ENCODE data around the gene DGLUCY. TPM values are rescaled to one million over a fixed set of nuclear protein-coding genes. Genes with fewer than 3 reads are reported as not detected.
"Not testable (repeated sequence)": the region's sequence is repeated elsewhere in the genome, so short reads cannot be mapped to it uniquely, and the experiment has no call there.

The DGLUCY gene
- polyA plus RNA-seq, 4 donors: 27.8 to 82.5 (median 74.9) TPM

DNA sequence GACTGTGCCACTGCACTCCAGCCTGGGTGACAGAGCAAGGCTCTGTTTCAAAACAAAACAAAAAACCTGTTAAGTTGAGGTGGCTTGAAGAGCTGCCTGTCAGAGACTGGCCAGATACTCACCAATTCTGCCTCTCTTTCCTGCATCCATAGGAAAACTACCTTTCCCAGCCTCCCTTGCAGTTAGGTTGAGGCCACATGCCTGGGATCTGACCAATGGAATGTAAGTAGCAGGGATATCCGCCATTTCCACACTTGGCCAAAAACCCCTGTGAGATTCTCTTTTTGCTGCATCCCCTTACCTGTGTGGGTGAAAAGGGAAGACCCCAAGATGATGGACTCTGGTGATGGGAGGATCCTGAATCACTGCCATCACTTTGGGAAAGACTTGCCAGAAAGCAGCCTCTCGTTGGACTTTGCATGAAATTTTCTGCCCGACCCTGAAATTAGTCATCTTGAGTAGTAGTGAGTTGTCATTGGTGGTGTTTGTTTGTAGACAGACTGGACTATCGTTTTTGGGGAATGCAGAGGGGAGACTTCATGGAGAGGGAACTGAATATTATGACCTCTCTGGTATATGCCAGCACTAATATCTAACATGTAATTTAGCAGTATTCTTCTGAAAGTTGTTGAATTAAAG is 116.6 kb downstream of the DGLUCY start:
- DNase-seq (ENCODE audit: low read depth in 4 of 4, low spot score in 3 of 4): no peak

DNA sequence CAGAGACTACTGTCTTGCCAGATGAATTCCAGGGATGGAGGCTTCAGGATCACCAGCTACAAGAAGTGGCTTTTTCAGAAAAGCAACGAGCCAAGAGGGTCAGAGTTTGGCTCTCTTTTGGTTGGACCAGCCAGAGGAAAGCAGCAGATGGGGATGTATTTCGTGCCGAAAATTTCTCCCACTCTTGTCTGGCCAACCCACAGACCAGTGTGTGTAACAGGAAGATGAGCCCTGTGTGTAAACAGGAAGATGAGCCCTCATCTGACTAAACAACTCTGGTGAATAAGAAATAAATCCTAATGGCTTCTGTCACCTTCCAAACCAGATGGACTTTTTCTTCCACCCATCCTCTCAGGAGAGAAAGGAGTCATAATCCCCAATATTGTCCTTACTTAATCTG is 117.6 kb downstream of the DGLUCY start:
- DNase-seq (ENCODE audit: low read depth in 4 of 4, low spot score in 3 of 4): no peak

DNA sequence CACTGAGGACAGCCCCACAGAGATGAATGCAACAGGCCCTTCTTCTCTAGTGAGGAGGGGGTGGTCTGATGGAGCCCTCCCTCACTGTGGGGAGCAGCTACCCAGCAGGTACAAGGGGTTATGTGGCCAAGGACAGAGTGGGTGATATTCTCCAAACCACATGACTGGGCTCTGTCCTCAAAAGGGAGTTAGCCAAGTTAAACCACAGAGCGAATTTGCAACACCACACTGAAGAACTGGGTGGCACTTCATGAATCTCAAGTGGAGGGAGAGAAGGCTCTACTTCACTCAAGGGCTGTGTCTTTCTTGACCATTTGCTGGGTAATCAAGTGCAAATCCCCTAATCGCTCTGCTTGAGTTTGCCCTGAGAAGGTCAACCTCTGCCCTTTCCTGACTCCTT is 118.2 kb downstream of the DGLUCY start:
- DNase-seq (ENCODE audit: low read depth in 4 of 4, low spot score in 3 of 4): no peak

DNA sequence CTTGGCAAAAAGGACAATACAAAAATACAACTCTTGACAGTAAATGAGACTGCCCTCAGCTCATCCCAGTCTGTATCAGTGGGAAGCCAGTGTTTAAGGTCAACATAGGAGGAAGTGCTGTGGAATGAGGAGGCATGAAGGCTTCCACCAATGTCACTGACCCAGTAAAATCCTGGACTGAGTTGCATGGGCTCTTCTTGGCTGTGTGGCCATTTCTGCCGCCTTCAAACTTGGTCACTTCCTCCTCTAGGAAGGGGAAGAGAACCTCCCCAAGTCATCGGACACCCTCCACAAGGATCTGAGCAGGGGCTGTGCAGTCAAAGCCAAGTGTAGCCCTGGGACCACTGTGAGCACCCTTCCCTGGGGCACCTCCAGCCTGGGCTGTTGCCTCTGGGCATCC is 118.7 kb downstream of the DGLUCY start:
- DNase-seq (ENCODE audit: low read depth in 4 of 4, low spot score in 3 of 4): no peak

DNA sequence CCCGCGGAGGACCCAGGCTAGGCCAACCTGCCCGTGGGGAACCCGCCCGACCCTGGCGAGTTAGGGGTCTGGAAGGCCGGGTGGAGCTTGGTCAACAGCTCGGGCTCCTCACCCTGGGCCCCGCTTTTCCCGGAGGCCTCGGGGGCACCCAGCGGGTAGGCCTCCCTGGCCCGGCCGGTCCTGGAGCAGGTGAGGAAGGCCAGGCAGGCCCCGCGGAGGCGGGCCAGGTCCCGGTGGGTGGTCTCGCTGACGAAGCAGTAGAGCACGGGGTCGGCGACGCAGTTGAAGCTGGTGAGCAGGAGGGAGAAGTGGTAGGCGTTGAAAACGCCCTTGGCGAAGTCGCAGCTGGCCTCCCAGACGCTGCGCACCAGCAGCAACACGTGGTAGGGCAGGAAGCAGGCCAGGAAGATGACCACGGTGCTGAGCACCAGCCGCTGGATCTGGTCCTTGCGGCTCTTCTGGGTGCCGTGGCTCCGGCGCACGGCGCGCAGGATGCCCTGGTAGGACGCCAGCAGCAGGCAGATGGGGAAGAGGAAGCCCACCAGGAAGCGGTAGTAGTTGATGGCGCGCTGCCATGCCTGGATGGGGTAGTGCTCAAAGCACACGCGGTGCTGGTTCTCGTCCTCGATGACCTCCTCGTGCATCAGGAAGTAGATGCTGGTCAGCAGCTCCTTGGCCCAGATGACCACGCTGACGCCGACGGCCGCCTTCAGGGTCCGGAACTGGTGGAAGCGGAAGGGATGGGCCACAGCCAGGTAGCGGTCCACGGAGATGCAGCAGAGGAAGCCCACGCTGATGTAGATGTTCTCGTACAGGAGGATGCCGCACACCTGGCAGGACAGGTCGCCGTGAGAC is 120.3 kb downstream of the DGLUCY start:
- DNase-seq (ENCODE audit: low read depth in 4 of 4, low spot score in 3 of 4): no peak

DNA sequence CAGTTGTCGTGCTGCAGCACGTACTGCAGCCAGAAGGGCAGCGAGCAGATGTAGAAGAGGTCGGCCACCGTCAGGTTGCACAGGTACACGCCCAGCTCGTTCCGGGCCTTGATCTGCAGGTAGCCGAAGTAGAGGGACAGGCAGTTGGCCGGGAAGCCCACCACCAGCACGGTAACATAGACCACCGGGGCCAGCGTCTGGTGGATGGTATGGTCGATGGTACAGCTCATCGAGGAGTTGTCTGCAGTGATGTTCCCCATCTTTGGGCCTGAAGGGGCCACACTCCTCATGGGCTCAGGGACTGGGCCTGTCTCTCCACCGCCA is 120.9 kb downstream of the DGLUCY start:
- no peak for DNase-seq (ENCODE audit: low read depth in 4 of 4, low spot score in 3 of 4)

DNA sequence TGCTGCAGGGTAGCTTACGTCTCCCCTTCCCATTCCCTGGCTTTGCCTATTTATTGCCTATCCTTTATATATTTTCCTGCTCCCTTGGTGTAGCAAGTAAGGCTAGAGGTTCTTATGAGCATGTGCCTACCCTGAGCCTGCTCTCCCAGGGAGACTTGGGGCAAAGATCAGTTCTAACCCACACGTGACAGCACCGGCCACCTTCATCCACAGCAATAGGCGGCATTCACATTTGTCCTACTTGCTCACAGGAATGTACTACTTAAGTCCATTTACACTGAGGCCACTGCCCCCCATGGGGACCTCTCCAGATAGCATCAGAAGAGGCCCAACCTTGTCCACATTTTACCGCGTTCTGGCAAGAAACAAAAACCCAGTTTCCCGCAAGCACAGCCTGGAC is 122.0 kb downstream of the DGLUCY start:
- DNase-seq (ENCODE audit: low read depth in 4 of 4, low spot score in 3 of 4): no peak

DNA sequence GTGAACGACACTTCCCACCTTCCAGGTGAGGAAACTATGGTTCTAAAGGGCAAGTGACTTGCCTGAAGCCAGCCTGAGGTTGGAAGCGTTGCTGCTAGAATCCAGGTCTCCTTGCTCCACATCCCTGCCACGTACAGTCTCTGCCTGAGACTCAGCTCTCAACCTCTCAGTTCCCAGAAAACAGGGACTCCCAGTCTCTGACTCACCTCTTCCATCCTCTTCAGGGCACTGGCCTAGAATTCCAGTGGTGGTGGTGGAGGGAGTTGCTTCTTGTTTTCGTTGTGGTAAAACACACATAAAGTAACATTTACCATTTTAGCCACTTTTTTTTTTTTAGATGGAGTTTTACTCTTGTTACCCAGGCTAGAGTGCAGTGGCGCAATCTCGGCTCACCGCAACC is 123.3 kb downstream of the DGLUCY start:
- DNase-seq (ENCODE audit: low read depth in 4 of 4, low spot score in 3 of 4): no peak

DNA sequence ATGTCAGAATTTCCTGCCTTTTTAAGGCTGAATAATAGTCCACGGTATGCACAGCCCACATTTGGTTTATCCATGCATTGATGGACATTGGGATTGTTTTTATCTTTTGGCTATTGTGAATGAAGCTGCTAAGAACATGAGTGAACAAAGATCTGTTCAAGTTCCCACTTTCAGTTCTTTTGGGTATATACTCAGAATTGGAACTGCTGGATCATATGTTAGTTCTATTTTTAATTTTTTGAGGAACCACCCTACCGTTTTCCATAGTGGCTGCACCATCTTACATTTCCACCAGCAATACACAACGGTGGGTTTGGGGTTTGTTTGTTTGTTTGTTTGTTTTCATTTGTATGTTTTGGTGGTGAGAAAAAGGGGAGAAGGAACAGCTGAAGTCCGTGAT is 124.2 kb downstream of the DGLUCY start:
- no peak for DNase-seq (ENCODE audit: low read depth in 4 of 4, low spot score in 3 of 4)

DNA sequence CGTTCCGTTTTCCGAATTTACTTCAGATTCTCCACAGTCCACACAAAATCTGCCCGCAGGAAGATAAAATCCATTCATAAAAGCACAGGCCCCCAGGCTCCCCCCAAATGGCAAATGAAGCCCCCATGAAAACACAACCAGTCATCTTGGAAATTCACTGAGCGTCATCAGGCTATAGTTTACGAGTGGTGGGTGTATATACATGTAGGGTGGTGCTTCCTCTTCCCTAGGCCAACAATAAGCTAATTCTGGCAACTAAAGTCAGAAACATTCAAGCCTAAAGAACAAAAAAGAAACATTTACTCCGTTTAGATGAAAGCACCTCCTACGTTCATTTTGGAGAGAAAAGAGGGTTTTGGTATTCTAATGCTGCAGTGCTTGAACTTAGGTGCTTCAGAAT is 124.8 kb downstream of the DGLUCY start:
- DNase-seq (ENCODE audit: low read depth in 4 of 4, low spot score in 3 of 4): no peak

DNA sequence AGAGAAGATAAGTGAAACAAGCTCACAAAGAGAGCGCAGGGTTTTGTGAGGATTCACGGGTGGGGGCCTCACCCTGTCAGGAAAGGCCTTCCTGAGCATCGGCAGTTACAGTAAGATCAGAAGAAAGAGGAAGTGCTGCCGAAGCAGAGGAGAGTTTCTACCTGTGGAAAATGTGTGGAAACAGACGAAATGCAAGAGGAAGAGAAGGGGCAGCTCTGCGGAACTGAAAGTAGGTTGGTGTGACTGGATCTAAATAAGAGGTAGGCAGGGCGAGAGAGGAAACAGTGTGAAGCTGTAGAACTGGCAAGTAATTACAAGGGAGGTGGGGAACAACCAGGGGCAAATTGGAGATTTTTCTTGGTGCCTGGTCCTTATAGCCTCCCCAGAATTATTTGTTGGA is 128.0 kb downstream of the DGLUCY start:
- DNase-seq (ENCODE audit: low read depth in 4 of 4, low spot score in 3 of 4): no peak

DNA sequence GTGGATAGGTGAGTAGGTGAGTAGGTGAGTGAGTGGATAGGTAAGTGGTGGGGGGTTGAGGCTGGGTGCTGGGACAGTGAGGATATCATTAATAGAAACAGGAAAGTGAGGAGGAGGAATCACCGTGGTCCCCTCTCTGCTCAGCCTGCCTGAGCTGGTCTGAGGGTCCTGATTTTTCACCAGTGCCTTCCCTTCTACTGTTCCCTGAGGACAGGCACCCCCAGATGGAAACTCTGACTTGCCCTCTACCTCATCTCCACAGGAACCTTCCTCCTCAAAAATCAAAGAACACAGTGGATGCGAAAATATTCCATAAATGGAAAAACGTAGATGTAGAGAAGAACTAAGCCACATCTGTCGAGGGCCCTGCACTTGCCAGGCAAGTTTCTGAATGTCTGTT is 128.8 kb downstream of the DGLUCY start:
- no peak for DNase-seq (ENCODE audit: low read depth in 4 of 4, low spot score in 3 of 4)

DNA sequence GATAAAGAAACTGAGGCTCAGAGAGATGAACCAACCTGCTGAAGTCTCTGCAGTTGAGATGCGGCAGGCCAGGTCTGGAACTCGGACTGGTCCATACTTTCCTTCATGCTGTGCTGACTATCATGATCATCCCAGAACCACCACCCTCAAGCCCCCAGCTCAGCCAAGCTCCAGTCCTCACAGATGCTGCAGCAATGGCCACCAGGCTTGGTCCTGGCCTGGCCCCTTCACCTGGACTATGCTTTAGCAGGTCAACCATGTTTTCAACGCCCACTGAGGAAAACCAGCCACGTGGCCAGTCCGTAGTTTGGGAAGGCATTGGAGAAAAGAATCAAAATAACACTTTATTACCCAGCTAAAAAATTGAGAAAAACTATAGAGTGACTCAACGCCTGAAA is 129.2 kb downstream of the DGLUCY start:
- no peak for DNase-seq (ENCODE audit: low read depth in 4 of 4, low spot score in 3 of 4)

DNA sequence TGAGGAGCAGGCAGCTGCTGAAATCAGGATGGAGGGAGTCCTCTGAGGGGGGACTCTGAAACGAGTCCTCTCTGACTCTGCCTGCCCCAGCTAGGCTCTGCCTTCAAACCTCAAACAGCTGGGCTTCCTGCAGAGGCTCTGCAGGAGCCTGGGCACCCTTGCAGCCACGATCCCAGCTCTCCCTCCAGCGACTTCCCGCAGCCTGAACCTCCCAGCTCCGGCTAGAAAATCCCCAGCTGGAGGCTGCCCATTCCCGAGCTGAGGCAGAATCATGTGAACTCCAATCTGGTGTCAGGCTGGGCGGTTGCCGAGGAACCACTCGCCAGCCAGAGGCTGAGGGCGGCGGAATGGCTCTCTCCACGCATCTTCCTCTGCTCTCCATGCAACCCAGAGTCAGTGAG is 130.6 kb downstream of the DGLUCY start, which contains the start of gene GPR68:
TSS of gene GPR68 (minus strand) at position 204 of the 401 bp plus-strand sequence. CDS start 9,654 bp downstream, outside the sequence.
- DNase-seq (ENCODE audit: low read depth in 4 of 4, low spot score in 3 of 4): peak in 1 of 4 donors; percentile 30

DNA sequence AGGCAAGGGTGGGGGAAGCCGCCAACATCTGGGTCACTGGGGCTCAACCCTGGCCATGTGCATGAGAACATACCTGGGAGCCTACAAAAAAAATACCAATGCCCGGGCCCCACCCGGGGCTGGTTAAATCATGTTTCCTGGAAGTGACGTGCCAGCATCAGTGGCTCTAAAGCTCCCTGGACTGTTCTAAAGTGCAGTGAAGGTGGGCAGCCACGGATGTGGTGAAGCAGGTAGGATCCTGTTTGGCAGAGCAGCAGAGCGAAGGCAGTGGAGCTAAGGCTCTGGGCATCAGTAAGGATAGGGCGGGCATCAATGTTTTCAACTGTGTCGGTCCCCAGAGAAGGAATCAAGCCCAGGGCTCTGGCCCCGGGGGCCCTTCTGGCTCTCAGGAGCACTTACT is 131.2 kb downstream of the DGLUCY start:
- no peak for DNase-seq (ENCODE audit: low read depth in 4 of 4, low spot score in 3 of 4)

DNA sequence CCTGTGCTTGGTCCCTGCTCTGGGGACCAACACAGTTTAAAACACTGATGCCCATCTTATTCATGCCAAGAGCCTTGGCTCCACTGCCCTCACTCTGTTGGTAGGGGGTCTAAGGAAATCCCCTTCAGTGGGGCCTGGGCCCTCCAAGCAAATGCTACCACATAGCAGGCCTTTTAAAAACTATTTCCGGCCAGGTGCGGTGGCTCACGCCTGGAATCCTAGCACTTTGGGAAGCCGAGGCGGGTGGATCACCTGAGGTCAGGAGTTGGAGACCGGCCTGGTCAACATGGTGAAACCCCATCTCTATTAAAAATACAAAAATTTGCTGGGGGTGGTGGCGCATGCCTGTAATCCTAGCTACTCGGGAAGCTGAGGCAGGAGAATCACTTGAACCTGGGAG is 131.7 kb downstream of the DGLUCY start:
- not testable (repeated sequence) for DNase-seq (ENCODE audit: low read depth in 4 of 4, low spot score in 3 of 4)

DNA sequence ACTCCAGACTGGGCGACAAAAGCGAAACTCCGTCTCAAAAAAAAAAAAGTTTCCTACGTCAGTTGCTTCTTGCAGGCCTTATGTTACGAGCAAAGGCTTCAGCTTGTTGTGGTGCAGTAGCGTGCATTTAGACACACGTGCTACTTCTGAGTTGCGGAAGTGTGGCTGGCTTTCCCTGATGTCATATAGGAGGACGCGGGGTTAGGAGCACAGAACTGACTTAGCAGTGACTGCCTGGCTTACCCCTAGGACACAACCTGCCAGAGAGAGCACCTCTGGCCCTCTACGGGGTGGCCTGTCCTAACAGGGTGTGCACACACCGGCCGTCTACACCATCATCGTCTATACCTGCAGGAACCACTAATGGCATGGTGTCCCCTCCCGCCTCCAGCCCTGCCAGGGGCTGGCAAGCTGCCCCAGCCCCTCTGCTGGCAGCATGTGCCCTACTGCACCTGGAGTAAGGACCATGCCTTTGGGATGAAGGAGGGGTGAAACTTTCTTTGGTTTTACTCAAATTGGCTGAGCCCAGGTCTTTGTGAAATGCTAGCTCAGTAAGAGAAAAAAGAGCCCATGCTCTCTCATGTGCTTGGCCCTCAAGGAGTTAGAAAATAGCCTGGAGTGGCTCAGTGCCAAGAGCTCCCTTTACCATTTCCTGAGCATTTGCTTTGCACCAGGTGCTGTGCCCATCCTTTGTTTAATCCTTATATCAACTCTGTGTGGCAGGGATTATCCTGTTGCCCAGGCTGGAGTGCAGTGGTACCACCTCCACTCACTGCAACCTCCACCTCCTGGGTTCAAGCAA is 132.4 kb downstream of the DGLUCY start:
- no peak for DNase-seq (ENCODE audit: low read depth in 4 of 4, low spot score in 3 of 4)

DNA sequence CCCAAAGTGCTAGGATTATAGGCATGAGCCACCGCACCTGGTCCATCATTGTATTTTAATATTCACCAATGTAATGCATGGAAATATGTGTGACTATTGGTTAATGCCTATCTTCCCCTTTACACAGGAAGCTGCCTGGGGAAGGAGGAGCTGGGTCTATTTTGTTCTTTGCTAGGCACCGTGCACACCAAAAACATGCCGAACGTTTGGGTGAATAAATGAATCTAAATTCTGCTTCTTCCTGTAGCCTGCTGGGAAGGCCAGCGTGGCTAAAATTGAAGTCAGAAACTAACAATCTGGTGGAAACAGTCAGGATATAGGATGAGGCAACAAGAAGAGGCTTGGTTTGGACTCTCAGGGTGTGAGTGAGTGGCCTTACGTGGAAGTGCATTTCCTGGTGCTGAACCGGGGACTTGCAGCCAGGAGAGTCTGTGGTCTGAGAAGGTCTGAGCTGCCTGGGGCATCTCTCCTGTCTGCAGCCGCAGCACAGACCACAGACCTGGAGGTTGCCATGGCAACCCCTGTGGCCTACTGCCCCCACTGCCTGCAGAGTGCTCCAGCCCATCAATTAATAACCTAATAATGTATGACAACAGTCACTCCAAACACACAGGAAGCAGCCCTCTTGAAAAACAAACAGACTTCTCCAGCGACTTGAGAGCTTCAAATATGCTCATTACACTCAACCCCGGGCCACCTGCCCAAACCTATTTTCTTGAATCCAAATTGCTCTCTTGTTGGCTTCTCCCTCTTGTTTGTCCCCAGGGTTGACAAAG is 136.2 kb downstream of the DGLUCY start:
- DNase-seq (ENCODE audit: low read depth in 4 of 4, low spot score in 3 of 4): peak in 1 of 4 donors; percentile 22

DNA sequence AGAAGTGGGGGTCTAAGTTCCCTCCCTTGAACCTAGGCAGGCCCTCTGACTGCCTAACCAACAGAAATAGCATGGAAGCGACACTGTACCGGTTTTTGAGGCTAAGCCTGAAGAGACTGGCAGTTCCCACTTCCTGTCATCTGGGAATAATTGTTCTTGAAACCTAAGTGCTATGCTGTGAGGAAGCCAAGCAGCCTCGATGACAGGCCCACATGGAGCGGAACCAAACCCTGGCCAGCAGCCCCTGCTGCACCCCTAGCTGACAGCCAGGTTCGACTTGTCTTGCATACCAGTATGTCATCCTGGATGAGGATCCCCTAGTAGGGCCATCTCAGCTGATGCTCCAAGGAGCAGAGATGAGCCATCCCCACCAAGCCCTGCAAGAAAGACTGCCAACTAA is 137.0 kb downstream of the DGLUCY start:
- DNase-seq (ENCODE audit: low read depth in 4 of 4, low spot score in 3 of 4): no peak

DNA sequence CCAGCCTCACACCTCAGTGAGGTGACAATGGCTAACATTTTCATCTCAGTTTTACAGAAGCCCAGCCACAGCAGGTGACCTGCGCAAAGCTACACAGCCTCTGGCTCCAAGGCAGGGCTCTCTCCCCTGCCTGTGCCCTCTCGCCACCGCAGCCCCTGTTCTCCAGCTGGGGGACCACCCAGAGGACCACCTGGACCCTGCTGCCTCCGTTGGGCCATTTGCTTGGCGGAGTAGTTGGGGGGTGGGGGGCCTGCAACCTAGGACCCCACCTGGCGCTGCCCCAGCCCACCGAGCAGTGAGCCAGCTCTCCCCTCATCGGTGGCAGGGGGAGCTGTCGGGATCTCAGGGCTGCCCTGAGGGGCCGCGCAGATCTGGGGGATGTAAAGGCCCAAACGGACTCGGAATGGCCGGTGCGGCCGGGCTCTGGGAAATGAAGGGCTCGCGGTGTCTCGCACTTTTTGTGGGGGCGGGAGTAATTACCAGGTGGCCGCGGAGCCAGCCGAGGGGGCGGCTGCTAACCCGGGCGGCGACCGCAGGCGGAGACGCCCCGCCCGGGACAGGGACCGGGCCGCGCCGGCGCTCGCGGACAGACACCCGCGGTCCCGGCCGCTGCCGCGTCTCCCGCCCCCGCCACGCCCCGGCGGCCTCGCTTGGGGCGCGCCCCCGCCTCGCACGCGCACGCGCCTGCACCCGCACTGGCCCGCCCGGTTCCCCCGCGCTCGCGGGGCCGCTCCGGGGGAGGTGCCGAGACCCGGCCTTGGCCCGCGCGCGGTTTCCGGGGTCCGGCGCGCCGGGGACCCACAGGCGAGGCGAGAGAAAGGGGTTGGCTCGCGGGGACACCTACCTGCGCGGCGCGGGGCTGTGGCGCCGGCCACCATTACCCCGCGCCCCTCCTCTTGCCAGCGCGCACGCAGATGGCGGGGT is 139.3 kb downstream of the DGLUCY start:
- DNase-seq (ENCODE audit: low read depth in 4 of 4, low spot score in 3 of 4): no peak
